ENCODE results near the gene ZNF324B.
"Not testable (repeated sequence)": the region's sequence is repeated elsewhere in the genome, so short reads cannot be mapped to it uniquely, and the experiment has no call there.

Gene ZNF324B

GRCh38 chr19:58482372-58482771, 30.9 kb downstream of the ZNF324B start:
- DNase-seq: no peak

- no peak for DNase-seq
Measured at GRCh38 chr19:58483776-58484175, 32.4 kb downstream of the ZNF324B start.

- DNase-seq: not testable (repeated sequence)
Measured at GRCh38 chr19:58484349-58484748, 32.9 kb downstream of the ZNF324B start.

- DNase-seq: no peak
Measured at GRCh38 chr19:58491393-58491792, 40.0 kb downstream of the ZNF324B start.

GRCh38 chr19:58492265-58492664, 40.8 kb downstream of the ZNF324B start:
- DNase-seq: no peak

GRCh38 chr19:58497634-58498170, 46.3 kb downstream of the ZNF324B start:
- no peak for DNase-seq

- DNase-seq: no peak
Measured at GRCh38 chr19:58498316-58499020, 47.0 kb downstream of the ZNF324B start.

- DNase-seq: peak; percentile 98
Measured at GRCh38 chr19:58499021-58499927, 47.9 kb downstream of the ZNF324B start.

- no peak for DNase-seq
Measured at GRCh38 chr19:58500242-58500641, 48.8 kb downstream of the ZNF324B start.
